GM06990 (cell line): ENCODE results near the gene SENP1.
A peak's percentile ranks its signal among the peaks of the same experiment; 100 is the strongest.
"Not testable (repeated sequence)": the region's sequence is repeated elsewhere in the genome, so short reads cannot be mapped to it uniquely, and the experiment has no call there.

Source experiments
- DNase-seq: peaks from one replicate; pipeline ENCODE4 v3.0.0-alpha.2; 2011; ENCODE audit not compliant: insufficient read length; ENCODE audit errors: extremely low read depth
- H3K27me3 ChIP-seq: replicated peaks from 2 replicates; pipeline ENCODE4 v1.6.0; 2011; ENCODE audit warnings: low read length; ENCODE audit not compliant: control insufficient read depth, insufficient read depth
- H3K36me3 ChIP-seq: 2 replicates; pipeline ENCODE4 v1.5.1; 2011; ENCODE audit warnings: low read length; ENCODE audit not compliant: control insufficient read depth, insufficient read depth
- H3K4me3 ChIP-seq: replicated peaks from 2 replicates; pipeline ENCODE4 v1.5.1; 2011; ENCODE audit warnings: low read depth, mild to moderate bottlenecking, control low read depth, low read length
- TF ChIP-seq, protein P1 (sequence below): IDR thresholded peaks from 2 replicates; pipeline ENCODE4 v1.5.1; 2011; ENCODE audit warnings: low read length, control low read depth, mild to moderate bottlenecking, inconsistent platforms; ENCODE audit not compliant: insufficient read depth, poor library complexity, severe bottlenecking

SENP1 gene

DNA sequence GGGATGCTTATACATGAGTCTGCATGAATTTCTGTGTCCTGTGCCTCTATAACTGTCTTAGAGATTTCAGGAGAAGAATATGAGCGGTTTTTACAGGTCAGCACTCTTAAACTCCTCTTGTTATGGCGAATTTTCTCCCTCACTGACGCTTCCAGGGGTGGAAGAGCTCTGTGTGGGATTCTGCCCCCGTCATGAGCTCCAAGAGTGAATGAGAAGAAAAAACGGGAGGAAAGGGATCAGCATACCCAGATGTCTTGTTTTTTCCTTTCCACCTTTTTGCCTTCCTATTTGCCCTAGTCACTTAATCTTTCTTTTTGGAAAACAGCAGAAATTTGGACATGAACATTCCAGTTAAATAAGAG, 13.9 kb upstream of the SENP1 start:
- Histone ChIP-seq H3K27me3 (no peaks in the 10 kb centered on the region), H3K4me3 (peak overlapping the region; percentile 74), H3K36me3 (peaks cover 5% of the 10 kb centered on the region)
- TF ChIP-seq, protein P1, sequence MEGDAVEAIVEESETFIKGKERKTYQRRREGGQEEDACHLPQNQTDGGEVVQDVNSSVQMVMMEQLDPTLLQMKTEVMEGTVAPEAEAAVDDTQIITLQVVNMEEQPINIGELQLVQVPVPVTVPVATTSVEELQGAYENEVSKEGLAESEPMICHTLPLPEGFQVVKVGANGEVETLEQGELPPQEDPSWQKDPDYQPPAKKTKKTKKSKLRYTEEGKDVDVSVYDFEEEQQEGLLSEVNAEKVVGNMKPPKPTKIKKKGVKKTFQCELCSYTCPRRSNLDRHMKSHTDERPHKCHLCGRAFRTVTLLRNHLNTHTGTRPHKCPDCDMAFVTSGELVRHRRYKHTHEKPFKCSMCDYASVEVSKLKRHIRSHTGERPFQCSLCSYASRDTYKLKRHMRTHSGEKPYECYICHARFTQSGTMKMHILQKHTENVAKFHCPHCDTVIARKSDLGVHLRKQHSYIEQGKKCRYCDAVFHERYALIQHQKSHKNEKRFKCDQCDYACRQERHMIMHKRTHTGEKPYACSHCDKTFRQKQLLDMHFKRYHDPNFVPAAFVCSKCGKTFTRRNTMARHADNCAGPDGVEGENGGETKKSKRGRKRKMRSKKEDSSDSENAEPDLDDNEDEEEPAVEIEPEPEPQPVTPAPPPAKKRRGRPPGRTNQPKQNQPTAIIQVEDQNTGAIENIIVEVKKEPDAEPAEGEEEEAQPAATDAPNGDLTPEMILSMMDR: no peak
- DNase-seq: no peak

DNA sequence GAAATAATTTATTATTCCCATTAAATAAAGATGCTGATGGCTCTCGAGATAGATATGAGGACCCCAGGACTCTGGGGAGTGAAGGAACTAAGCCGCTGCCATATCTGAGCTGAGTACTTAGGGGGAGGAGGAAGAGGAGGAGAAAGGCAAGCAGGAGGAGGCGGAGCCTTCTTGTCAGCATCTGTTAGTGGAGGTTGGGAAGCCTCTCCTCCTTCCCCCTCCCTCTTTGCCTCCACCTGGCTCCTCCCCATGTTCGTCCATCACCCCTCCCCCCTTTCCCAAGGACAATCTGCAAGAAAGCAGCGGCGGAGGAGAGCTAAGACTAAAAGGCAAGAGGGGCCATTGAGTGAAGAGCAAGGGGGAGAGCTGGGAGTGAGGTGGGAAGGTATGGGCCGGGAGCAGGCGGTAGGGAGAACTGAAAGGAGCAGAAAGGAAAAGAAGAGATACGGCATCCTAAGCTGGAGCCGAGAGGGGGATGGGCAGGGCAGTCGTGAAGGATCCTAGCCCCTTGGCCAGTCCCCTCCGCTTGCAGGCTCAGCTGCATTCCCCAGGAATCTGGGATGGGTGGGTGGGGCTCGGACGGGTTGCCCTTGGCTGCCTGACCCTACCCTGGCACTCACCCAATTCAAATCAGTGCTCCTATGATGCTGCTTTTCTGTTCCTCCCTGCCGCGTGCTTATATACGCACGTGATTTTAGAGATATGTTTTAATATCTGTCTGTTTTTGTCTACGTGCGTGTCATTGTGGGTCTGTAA, 13.4 kb upstream of the SENP1 start, which contains the start of gene PFKM:
TSS of gene PFKM (plus strand) at position 287 of the 756 bp plus-strand sequence. CDS start 3,411 bp downstream, outside the sequence.
- peak; percentile 71 for DNase-seq
- Histone ChIP-seq H3K27me3 (no peaks in the 10 kb centered on the region), H3K36me3 (peaks cover 5% of the 10 kb centered on the region), H3K4me3 (peak within 1 kb of the TSS; percentile 74)
- TF ChIP-seq, protein P1: no peak

DNA sequence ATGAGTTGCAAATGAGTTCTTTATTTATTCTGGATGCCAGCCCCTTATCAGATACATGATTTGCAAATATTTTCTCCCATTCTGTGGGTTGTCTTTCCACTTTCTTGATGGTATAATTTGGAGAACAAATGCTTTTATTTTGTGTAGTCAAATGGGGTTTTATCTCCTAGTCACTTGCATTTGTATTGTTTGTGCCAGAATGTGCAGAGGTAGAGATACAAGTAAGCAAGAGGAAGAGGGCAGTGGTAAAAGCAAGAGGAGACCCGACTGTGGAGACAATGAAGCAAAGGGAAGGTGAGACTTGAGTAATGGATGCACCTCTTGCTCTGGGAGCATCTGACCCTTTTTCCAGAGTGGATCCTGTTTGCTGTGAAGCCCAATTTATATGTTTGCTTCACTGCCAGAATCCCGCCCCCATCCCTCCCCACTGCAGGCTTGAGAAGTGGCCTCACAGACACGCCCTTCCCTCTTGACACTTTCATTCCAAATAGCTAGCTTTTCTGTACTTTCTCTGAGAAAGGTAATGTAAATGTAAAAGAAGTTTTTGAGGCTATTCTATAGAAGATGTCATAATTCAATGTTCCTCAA, 12.5 kb upstream of the SENP1 start:
- H3K4me3 ChIP-seq: no peak overlapping the region
- H3K27me3 ChIP-seq: no peaks in the 10 kb centered on the region
- H3K36me3 ChIP-seq: peaks cover 4% of the 10 kb centered on the region
- TF ChIP-seq, protein P1: no peak
- no peak for DNase-seq

DNA sequence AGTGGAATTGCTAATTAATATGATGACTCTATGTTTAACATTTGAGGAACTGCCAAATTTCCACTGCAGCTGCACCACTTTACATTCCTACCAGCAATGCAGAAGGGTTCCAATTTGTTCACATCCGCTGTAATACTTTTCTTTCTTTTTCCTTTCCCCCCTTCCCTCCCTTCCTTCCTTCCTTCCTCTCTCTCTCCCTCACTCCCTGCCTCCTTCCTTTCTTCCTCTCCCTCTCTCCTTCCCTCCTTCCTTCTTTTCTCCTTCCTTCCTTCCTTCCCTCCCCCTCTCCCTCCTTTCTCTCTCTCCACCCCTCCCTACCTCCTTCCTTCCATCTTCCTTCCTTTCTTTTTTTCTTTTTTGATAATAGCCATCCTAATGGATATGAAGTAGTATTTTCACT, 10.1 kb upstream of the SENP1 start:
- TF ChIP-seq, protein P1: no peak
- Histone ChIP-seq H3K4me3 (no peak overlapping the region), H3K36me3 (no peaks in the 10 kb centered on the region), H3K27me3 (no peaks in the 10 kb centered on the region)
- no peak for DNase-seq

DNA sequence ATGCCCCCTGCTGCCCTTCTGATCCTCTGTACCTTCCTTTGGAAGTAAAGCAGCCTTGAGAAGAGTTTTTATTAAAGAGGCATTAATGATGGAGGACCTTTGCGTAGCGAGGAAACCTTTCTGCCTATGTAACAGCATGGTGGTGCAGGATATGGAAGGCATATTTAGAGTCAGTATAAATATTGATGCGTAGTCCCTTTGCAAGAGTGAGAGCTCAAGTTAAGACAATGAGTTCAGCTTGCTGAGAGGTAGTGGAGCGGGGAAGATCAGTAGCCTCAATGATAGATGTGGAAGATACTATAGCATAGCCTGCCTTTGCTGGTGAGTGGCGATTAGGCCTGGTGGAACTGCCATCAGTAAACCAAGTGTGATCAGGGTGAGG, 5.4 kb upstream of the SENP1 start:
- not testable (repeated sequence) for H3K27me3 ChIP-seq, H3K4me3 ChIP-seq, DNase-seq, H3K36me3 ChIP-seq

DNA sequence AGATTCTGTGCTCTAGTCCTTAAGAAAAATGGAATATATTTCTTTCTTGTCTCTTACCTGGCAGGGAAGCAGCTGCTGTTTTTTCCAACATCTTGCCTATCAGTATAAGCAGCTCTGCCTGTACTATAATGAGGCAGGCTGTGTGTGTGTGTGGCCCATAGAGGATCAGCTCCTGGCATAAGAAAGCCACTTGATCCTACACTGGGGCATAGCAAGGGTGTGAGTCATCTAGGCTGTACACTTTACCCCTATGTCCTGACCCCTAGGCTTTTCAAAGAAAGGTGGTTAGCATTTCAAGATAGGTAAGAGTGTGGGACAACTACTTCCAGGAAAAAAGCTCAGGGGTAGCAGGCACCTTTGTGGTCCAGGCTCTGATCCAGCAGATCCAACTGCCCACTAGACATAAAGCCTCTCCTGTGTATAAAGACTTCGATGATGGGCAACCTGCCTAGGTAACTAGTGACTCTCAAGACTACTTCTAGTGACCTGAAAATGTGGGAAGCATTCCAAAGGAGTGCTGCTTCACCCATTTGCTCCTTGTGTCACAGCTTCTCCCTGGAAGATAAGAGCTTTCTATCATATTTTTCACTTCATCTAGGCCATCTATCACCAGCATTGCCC, 4.9 kb upstream of the SENP1 start:
- DNase-seq: no peak
- Histone ChIP-seq H3K27me3 (no peaks in the 10 kb centered on the region), H3K36me3 (no peaks in the 10 kb centered on the region; the same call in 1 of the 2 replicates), H3K4me3 (no peak overlapping the region)
- TF ChIP-seq, protein P1: no peak
